ENCODE data around the gene SOCS3.
"Not testable (repeated sequence)": the region's sequence is repeated elsewhere in the genome, so short reads cannot be mapped to it uniquely, and the experiment has no call there.

Gene SOCS3

GRCh38 chr17:78327880-78328279, 32.0 kb downstream of the SOCS3 start:
- DNase-seq = no peak

DNA sequence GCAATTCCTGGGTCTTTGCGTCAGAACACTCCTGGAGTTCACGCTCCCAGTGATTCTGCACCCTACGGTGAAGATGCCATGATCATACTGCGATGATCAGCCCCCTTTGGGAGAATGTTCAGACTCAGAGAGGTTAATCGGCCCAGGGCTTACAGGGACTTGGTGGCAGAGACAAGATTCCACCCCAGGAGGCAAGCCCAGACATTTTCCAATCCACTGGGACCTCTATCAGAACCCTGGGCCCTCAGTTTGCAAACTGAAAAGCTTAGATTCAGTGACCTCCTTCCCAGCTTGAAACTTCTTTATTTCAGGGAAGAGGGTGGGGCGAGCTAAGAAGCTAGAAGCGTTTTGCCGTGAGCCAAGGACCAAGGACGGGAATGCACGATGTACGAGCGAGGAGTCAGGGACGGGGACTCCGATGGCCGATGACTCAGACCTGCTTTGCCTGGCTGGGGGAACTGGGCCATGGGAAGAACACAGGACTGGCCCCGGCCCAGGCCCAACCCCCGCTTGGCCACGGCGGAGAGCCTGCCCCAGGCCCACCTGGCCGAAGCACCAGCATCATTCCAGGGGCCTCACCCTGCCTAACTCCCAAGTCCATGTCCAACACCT, 34.7 kb downstream of the SOCS3 start:
- no peak for DNase-seq

DNA sequence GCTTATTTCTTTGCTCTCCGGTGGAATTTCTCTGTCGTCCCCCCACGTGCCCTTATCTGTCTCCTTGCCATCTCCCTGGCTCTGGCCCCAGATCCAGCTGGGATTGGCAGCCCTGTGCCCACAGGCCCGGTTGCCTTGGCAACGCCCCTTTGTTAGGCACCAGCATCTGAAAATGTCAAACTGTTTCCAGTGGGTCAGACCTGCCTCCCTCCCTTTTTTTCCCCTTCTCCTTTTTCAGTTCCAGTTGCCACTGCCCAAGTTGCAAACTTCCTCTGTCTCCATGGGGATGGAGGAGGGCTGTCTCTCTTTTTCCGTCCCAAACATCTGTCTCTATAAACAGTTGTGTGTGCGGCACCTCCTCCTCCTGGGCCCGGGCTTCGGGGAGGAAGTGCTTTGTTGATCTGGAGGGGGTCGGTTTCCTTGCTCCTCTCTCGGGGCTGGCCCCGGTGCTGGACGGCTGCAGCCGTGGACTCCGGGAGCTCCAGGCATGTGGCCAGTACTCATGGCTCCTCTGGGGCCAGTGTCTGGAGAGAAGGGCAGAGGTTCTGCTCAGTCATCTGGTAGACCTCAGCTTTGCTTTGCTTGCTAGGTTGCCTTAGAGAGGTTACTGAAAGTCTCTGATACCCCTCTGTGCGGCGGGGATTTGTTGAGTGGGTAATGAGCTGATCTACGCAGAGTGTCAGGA, 35.3 kb downstream of the SOCS3 start:
- DNase-seq = peak in 1 of 2 donors; percentile 42

- no peak for DNase-seq
Observed at GRCh38 chr17:78323826-78324390, 36.0 kb downstream of the SOCS3 start.

DNA sequence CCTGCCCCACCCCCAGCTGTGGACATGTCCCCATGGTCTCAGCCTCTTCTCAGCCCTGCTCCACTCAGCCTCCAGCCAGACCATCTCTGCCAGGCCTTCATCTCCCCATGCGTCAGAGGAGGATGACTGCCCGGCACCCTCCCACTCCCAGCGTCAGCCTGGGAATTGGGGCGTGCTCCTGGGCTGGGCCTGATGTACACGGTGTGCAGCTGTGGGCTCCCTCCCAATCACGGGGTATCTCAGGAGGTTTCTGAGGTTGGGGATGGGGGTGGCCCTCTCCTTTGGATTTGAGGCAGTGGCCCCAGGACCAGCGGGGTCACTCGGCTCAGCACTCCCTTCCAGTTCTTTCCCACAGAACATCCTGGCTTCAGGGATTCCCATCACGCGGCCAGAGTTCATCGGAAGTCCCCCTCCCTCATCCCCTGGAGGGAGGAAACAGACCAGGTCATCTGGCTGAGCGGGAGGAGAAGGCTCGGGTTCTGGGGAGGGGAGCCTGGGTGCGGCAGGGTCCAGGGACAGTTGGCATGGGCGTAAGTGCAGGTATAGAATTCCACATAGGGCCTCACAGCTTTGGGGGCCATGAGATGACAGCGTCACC, 36.9 kb downstream of the SOCS3 start:
- no peak for DNase-seq

DNA sequence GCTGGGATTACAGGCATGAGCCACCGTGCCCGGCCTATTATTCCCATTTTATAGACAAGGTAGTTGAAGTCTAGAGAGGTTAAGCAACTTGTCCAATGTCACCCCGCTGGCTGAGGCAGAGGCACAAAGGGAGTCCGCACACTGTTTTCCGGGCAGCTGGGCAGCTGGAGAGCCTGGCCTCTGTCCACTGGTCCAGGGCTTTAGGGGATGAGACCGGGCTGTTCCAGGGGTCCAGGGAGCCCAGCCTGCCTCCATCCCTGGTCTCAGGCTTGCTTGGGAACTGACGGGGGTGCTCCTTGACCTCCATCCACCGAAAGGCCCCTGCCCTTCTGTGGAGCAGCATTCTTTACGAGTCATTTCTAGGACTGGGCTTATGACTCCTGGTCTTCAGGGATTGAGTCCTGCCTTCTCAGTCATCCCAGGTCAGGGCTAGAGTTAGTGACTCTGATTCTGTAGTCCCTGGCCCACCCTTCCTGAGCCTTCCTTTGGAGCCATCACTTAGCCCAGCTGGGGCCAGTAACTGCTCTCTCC, 37.5 kb downstream of the SOCS3 start:
- no peak for DNase-seq

DNA sequence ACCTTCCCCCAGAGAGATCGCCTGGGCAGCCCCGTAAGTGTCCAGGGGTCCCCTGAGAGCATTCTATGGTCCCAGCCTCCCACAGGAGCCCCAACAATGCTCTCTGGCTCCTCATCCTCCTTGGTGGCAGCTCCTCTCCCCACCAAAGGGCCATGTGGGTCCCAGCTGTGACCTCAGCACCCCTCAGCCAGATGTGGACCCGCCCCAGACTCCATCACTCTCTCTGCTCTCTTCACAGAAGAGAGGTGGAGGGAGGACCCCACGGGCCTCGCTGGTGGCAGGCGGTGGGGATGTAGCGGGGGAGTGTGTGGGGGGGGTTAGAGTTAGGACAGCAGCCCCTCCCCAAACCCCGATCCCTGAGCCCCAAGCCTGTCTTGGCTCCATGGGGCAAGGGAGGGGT, 41.0 kb downstream of the SOCS3 start:
- DNase-seq = no peak

DNA sequence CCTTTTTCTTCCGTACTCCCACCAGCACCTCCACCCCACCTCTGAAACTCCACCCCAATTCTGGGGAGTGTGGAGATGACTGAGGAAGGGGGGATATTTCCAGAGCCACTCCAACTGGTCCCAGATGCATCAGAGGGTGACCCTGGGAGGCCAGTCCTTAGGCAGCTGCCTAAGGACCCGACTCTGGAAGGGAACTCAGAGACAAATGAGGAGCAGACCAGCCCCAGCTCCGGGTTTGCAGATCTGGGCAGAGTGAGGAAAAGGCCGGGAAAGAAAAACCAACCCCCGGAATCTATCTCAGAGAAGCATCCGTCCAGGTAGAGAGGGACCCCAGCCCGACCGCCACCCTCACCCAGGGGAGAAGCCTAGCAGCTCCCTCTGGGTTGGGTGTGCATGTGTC, 41.5 kb downstream of the SOCS3 start:
- DNase-seq = no peak

GRCh38 chr17:78317794-78318400, 42.0 kb downstream of the SOCS3 start:
- no peak for DNase-seq

DNA sequence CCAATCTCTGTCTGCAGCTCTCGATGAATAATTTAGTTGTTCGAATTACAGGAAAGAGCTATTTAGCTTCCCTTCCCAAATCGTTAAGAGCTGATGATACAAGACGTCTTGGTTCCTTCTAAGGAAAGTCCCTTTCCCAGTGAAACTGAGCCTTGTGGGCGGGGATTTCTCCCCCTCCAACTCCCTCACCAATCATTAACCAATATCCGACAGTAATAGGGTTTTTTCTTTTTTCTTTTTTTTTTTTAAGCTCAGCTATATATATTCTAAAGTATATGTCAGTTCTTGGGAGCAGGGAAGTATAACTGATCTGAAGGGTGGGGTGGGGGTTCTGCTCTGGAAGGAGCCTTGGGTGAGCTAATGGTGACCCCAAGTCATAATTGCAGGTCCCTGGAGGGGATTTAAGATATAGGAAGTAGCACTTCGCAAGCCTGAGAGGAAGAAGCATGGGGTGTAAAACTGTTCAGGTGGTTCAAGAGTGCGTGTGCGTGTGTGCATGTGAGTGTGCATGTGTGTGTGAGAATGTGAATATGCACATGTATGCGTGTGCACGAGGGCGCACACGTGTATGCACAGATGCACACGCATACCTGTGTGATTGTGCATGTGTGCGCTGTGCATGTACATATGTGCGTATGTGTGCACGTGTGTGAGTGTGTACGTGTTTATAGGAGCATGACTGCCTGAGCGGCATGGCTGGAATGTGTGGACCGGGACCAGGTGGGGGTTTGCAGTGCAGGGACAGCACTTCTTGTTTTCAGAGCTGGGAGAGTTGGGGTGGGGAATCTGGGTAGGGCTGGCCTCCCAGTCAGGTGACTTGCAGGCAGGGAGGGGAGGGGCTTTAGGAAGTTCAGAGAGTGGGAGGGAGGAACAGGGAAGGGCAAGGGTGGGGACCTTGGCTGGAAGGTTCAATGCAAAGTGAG, 42.7 kb downstream of the SOCS3 start:
- no peak for DNase-seq

GRCh38 chr17:78316115-78316866, 43.6 kb downstream of the SOCS3 start:
- DNase-seq = no peak

DNA sequence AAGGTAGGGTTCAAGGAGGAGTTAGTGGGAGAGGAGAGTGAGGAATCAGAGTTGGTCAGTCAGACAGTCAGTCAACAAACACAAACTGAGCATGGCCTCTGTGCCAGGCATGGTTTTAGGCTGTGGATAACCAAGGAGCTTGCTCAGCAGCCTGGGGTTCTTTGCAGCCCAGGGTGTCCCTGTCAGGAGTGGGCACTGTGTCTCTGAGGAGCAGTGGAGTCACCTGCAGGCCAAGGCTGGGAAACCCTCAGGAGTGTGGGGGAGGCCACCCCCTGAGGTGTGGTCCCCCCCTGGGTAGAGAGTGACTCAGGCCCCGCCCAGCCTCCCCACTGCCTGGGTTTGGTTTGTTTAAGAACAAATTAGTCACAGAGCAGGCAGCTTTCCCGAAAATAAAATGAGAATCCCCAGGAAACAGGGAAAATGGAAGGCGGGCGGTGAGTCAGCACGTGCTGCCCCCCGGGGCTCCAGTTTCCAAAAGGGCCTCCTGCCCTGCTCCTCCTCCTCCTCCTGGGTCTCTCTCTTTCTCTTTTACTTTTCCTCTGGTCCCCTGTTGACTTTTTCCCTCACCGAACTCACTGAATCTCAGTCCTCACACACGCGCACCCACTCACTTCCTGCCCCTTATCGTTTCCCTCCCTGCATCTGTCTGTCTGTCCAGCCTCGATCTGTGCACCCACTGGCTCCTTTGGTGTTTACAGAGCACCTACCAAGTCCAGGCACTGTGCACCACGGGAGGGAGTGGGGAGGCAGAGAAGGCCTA, 44.3 kb downstream of the SOCS3 start:
- DNase-seq = peak; percentile 69 to 70

DNA sequence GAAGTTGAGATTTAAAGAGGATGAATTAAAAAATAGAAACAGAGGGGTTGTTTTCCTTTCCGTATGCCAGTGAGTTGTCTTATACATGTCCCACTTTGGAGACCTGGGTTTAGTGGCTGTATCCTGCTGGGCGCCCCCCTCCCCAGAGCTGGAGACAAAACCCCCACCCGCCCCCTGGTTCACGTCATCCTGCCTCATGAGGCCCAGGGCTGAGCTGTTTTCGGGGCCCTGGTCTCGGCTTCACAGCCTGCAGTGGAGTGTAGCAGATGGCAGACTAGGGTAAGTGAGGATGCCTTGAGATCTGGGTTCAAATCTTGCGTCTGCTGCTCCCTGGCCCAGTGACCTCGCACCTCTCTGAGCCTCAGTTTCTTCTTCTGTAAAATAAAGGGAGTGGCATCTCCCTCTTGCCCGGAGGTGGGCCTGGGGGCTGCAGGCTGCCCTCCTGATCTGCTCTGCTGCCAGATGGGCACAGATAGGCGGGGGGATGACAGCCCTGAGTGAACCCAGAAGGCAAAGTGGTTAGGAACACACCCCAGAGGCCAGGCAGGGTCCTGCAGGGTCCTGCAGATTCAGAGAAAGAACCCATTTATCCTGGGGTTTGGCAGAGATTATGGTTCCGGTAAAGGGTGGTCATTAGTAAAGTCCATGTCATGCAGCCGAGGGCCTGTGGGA, 45.1 kb downstream of the SOCS3 start:
- DNase-seq = no peak

- DNase-seq = peak; percentile 55 to 84
Observed at GRCh38 chr17:78313735-78314648, 45.9 kb downstream of the SOCS3 start.

DNA sequence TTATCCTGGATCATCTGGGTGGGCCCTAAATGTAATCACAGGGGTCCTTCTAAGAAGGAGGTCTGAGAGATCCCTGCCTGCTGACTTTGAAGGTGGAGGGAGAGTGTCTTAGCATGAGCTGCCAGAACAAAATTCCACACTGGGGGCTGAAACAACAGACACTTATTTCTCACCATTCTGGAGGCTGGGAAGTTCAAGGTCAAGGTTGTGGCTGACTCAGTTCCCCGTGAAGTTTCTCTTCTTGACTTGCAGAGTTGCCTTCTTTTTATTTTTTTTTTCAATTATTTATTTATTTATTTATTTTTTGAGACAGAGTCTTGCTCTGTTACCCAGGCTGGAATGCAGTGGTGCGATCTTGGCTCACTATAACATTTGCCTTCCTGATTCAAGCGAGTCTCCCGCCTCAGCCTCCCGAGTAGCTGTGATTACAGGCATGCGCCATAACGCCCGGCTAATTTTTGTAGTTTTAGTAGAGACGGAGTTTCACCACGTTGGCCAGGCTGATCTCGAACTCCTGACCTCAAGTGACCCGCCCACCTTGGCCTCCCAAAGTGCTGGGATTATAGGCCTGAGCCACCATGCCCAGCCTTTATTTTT, 50.1 kb downstream of the SOCS3 start:
- not testable (repeated sequence) for DNase-seq

GRCh38 chr17:78307887-78308638, 51.8 kb downstream of the SOCS3 start:
- no peak for DNase-seq

DNA sequence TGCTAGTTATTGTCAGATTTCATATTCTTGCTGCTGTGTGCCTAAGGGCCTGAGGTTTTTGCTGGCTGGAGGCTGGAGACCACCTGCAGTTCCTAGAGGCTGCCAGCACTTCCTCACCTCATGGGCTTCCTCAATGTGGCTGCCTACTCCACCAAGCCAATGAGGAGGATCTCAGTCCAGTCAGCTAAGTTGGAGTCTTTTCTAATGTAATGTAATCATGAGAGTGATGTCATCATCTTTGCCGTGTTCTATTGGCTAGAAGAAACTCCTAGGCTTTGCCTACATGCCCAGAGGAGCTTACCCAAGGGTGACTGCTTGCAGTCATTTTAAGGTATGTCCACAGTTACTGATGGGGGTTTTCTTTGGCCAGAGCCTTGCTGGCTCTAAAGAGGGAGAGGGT, 53.0 kb downstream of the SOCS3 start:
- no peak for DNase-seq
